Brain pericyte (primary cell): ENCODE measurements around the gene FAM25C.
"Not testable (repeated sequence)": the region's sequence is repeated elsewhere in the genome, so short reads cannot be mapped to it uniquely, and the experiment has no call there.

Experiments used
- DNase-seq: peaks from one replicate; pipeline ENCODE4 v3.0.0-alpha.2; 2012; ENCODE audit warnings: low read depth, low spot score

The FAM25C gene

DNA sequence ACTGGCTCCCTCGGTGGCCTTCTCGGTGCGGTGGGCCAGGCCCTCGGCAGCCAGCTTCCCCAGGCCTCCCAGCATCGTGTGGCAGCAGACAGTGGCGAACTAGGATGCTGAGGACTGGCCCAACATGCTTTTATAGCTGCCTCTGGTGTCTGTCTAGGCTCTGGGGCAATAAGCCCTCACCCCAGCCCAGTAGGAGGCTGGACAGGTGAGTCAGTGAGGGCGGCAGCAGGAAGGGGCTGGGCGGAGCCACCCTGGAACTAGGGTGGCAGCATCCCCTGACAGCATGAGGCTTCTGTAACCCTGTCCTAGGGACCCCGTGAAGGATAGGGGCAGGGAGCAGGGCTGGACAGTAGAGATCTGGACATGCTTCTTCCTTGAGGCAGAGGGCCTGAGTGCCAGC is at the start of gene FAM25C:
Gene FAM25C, minus strand, starts transcription at position 101 of the 400 bp plus-strand sequence. Its CDS starts 26 bp downstream, at position 75.
- not testable (repeated sequence) for DNase-seq

DNA sequence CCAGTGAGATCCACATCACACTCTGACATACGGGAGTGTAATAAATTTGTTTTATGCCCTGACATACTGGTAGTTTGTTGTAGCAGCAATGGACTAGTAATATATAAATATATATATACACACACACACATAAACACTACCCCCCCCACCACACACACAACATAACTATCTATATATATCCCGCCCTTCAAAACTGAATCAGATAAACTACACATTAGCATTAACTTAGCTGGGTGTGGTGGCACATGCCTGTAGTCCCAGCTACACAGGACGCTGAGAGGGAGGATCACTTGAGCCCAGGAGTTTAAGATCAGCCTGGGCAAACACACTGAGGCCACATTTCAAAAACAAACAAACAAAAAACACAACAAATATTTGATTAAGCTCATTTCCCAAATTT is 45.0 kb upstream of the FAM25C start:
- DNase-seq: not testable (repeated sequence)

DNA sequence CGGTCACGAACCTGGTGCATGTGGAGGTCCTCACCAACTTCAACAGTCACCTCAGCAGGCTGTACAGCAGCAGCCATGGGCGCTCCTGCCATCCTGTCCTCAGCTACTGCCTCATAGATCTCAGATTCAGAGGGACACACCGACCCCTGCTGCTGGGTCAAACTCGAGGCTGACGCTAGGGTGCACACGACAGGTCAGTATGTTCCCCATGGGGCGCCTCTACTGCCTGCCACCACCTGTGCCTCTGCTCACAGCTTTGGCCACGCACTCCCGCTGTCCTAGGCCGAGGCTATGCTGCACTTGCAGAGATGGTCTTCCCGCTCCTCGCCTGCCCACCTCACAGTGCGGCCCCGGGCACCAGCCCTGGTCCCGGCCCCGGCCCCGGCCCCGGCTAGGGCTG is 31.8 kb upstream of the FAM25C start:
- not testable (repeated sequence) for DNase-seq

DNA sequence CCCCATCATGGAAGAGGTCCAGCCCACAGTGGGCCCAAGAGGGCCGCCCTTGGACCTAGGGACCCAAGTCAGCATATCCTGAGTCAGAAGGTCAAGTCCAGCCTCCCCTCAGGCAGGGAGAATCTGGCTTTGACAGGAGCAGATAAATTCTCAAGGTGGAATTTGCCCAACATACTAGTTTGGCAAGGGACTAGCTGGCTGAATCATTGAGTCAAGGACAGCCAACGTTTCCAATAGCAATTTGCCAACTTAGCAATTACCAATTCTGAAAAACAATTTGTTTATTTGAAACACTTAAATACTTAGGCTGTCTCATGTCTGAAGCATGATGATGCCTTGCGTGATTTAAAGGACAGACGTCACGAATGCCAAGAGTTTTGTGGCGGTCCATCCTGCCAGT is 2.7 kb upstream of the FAM25C start:
- not testable (repeated sequence) for DNase-seq

DNA sequence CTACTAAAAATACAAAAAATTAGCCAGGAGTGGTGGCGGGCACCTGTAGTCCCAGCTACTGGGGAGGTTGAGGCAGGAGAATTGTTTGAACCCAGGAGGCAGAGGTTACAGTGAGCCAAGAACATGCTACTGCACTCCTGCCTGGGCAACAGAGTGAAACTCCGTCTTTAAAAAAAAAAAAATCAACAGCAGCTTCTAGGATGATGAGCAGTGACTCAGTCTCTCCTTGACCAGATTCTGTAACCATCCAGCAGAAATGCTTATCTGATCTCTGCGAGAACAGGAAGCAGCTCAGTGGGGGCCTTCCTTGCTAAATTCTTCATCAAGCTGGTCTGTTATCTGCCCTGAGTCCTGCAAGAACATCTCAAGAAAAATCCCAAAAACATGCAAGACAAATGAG is 5.5 kb downstream of the FAM25C start:
- DNase-seq: not testable (repeated sequence)

DNA sequence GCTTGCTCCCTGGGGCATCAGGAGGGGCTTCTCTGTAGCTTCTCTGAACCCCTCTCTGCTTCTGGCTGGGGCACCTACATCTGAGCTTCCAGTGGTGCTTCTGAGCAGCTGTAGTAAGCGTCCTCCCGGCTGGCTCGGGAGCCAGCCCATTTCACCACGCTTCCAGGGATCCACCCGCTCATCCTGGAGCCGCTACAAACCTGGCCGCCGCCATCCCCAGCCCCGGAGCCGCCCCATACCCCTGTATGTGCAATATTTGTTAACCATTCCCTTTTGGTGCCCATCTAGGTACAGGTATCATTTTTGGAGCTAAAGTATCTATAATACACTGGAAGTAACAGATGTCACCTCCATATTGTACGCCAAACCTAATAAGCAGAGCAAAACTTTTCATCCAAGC is 7.0 kb downstream of the FAM25C start:
- DNase-seq: not testable (repeated sequence)

DNA sequence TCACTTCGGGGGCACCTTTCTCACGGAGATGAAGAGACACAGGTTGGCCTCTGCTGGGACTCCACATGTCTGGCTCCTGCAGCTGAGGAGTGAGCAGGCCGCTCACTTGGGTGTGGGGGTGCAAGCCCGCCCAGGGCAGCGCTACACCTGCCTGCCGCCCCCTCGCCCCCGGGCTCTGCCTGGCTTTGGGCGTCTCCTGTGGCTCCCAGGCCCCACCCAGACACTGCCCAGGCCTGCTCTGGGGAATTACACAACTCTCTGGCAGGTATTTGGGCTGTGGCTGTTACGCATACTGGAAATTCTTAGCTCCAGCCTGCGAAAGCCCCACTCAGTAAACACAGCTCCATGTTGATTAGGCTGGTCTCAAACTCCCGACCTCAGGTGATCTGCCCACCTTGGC is 7.9 kb downstream of the FAM25C start:
- DNase-seq: not testable (repeated sequence)

DNA sequence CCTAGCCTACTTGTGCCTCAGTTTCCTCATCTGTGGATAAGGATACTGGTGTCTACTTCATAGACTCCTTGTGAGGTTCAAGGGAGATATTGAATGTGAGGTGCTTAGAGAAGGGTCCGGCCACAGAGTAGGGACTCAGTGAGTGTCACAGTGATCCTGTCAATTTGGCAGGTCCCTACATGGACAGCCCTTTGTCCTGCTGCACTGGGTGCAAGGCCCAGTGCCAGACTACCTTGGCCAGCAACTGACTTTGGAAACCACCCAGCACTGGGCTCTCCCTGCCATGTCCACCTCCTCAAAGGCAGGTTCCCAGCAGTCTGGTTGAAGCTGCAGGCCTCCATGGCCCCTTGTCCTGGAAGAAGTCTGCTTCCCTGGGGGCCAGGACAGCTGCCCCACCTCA is 9.5 kb downstream of the FAM25C start:
- DNase-seq: not testable (repeated sequence)

DNA sequence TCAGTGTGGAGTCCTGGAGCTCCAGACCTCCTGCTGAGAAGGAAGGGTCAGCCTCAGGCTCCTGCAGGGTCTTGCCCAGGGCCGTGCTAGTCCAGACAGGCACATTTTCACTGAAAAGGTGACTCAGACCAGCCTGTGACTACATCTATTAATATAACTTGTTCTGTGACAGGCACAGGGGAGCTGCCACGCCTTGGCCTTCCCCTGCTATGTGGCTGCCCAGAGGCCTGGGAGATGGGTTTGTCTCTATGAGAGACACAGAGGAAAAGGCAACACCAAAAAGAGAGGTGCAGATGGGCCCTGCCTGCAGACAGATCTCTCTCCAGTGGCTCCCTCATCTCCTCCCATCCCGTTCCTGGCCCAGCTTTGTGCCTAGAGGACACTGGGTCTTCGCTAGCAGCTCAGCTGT is 10.0 kb downstream of the FAM25C start:
- DNase-seq: not testable (repeated sequence)

DNA sequence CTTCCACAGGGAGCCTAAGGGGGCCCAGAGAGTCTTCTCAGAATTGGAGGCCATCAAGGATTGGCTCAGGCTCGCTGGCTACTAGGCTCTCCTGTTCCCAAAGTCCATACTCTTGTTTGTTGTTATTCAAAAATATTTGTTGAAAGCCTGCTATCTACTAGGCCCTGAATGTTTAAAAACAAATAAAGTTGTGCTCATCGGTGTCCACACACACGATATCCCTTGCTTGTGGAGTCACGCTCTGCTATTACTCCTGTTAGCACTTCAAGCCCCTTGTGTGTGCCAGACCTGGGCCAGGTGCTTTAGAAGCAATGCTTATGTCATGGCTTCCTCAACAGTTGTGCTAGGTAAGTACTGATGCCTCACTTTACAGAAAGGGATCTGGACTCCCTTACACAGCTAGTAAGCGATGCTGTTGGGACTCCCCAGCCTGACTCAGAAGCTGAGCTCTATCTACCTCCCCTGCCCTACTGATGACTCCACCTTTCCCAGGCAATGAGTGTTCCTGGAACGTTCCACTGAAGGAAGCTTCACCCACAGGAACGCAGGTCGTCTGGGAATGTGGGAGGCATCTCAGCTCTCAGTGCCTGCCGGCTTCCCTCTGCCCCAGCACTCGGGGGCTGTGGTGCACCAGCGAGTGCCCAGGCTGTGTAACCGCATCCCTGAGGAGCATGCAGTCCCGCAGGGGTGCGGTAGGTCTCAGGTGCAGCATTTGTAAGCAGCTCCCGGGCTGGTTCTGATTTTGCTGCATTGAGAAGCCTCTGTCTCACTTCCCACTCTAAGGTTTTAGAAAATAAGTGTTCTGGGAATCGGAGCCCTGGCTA is 10.7 kb downstream of the FAM25C start:
- not testable (repeated sequence) for DNase-seq

DNA sequence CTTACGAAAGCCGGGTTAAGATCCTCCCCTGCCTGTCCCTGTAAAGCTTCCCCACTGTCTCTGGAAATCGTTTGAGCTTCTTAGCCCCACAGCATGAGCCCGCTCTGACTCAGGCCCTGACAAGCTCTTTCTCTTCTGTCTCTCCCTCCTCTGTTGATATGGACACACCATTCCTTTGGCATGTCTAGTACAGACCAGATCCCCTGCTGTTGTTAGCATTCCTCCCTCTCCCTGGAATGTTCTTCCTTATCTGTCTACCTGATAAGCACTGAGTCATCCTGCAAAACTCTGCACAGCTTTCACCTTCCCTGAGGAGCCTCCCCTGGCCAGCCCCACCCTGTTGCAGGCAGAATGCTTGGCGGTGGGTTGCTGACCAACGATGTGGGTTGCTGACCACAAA is 11.6 kb downstream of the FAM25C start:
- DNase-seq: not testable (repeated sequence)

DNA sequence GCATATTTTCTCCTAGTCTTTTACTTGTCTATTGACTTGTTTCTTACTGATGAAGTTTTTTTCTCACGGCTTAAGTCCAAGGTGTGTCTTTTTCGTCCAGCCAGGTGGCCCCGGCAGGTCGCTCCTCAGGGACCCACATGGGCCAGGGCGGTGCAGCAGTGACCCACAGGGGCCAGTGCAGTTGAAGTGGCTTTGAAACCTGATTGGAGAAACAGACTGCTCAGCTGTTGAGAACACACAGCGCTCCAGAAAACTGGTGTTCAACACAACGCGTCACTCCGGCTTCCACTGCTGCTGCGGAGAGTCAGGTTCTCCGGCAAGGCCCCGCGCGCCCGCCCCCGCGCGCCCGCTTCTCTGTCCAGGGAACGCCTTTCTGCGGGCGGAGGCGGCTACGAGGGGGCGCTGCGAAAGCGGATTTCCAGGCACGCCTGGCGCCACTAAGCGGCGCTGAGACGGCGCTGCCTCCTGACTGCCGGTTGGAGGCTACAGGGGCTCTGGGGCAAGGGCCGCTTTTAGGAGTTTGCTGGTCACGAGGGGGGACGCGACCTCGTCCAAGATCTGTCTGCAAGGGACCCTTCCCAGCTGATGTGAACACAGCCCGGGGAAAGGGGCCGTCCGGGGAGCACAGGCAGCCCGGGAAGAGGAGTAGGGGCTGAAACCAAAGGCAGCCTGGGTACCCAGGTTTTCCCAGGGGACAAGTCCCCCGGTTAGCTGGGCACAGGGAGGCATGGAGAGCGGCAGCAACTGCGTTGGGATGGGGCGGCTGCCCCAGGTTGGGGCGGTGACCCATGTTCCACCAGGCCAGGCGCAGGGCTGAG is 13.0 kb downstream of the FAM25C start:
- DNase-seq: not testable (repeated sequence)

DNA sequence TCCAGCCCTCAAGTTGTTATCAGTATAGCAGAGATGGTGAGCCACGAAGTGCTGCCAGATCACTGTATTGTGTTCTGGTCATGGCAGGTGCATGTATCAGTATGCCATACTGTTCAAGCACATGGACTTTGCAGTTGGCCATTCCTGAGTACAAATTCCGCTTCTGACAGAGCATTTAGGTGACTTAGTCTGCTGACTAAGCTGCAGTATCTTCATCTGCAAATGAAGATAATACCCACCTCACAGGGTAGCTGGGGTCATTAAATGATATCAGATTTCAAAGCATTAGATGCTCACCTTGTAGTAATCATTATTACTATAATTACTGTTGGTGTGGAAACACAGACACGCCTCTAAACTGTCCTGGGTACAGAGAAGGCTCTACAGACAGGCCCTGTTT is 24.2 kb downstream of the FAM25C start:
- DNase-seq: not testable (repeated sequence)

DNA sequence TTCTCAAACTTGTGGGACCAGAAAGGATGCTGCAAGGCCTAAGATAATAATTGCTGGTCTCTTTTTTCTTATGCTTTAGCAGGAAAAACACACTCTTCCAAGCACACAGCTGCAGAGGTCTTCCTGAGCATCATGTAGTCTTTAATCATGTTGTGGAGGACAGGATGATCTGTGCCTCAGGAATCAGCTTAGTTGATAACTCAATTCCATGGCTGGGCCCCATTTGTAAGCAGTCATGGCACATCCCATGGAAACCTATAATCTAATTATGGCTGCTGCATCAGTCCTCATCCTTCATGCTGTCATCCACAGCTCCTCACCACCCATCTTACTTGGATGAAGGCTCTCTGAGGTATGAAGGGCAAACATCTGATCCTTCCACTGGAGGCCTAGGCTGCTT is 26.5 kb downstream of the FAM25C start:
- DNase-seq: not testable (repeated sequence)

DNA sequence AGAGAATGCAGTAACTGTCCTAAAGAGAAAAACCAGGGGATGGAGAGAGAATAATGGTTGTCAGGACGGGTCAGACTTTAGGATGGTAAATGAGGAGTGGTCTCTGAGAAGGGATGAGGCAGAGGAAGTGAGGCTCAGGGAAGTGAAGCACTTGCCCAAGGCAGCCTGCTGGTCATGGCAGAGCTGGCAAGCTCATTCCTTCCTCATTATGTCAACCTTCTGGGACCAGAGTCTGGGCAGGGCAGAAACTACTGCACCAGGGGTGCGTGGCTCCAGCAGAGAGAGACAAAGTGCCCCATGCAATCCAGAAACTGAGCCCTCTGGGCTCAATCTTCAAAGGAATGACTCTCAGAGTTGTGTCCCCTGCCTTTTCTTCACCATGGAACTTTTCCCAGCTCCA is 27.5 kb downstream of the FAM25C start:
- DNase-seq: not testable (repeated sequence)

DNA sequence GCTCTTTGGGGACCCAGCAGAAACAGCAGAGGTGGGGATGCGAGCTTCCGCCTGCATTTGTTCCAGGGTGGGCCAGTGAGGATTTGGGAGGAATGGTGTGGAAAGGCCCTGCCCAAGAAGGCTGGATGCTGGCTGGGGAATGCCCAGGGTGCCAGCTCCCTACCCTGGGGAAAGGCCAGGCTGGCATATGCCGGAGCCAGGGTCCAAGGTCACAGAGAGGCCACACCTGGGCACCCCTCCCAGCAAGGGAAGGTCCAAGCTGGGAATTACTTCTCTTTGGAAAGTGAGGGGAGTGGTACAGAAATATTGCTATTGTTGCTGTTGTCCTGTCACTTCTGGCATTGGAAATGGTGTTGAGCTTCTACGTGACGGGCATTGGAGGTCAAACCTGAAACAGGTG is 28.0 kb downstream of the FAM25C start:
- not testable (repeated sequence) for DNase-seq

DNA sequence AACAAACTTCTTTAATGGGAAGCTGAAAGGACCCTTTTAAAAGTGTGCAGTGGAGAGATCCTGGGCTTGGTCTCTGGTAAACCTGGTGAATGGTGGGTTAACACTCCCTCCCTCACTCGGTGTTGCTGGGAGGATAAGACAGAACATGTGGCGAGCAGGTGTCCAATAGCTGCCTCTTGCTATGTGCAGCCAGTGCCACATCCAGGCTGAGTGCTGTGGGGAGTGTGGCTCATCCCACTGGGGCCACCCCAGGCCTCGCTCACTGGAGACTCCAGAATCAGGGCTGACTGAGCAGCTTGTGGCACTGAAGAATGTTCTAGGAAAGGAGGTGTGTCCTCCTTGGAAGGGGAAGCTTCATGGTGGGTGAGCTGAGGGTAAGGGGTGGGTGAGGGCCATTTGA is 29.5 kb downstream of the FAM25C start:
- DNase-seq: not testable (repeated sequence)

DNA sequence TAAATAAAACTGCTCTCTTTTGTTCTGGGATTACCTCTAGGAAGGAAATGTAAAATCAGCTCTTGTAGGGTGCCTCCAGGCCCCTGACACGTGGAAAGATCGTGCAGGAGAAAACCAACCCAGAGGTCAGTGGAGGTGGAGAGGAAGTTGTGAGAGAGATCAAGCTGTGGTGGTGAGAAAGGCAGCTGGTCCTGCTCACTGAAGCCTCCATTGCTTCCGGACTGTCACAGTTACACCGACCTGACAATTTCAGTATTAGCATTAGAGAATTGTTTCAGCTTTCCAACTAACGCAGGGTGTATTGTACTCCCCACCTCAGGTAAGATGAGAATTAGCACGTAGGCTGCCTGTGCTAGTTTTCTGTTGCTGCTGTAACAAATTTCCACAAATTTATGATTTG is 30.6 kb downstream of the FAM25C start:
- not testable (repeated sequence) for DNase-seq

DNA sequence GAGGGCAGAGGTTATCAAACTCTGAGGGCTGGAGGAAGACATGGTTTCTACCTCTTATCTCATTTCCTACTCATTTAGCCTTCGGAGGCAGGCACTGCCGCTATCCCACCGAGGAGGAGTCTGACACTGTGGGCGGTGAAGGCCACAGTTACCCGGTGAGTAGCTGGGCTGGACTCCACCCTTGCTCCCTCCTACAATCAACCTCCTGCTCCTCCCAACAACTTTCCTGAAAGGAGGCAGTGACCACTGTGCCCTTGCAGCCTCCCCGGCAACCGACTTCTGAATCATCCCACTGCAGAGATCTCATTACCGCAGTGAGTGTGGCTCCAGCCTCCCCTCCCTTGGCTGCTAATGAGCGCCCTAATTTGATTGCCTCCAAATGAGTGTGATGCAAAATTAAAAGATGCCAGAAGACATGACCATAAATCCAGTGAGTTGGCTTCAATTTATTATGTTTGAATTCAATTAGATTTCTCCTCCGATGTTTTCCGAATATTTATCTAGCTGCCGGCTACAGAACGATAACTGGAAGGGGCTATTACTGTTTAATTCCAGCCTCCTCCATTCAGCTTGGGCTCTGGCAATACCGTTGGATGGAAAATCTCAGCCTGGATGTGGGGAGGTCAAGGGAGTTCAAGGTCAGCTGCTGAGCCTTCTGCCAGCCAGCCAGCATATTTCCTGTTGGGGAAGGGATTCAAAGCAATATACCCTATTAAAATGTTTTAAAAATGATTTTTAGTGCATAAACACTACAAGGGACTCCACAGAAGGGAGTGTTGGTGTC is 35.1 kb downstream of the FAM25C start:
- not testable (repeated sequence) for DNase-seq

DNA sequence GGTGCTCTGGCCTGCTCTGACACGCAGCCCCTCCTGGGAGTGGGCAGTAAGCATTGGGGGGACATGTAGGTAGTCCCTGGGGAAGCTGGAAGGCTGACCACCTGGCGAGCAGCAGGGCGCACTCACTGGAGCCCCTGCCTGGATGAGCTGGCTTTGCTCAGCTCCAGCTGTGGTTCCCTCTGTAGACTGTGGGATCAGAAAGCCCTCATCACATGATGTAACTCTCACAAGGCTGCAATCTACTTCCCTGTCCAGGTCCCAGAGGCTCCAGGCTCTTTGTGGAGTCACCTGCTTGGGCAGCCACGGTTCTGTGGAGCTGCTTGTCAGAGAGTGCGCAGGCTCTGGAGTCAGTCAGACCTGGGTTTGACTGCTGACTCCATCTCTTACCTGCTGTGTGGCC is 36.8 kb downstream of the FAM25C start:
- DNase-seq: not testable (repeated sequence)

DNA sequence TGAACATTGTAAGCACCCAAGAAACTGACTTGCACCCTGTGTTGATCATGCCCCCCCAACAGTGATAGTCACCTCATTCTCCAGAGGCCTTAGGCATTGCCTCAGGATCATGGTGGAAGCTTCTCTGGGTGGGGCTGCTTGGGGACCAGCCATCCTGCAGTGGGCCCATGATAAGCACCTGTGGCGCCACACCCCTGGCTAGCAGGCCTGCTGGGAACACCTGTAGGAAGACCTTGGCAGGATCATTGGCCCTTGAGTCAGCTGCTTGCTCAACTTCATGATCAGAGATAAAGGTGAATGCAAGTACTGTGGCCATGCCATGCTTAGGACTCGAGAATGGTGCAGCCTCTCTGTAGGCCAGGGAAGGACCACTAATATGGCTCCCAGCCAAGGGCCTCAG is 38.9 kb downstream of the FAM25C start:
- DNase-seq: not testable (repeated sequence)

DNA sequence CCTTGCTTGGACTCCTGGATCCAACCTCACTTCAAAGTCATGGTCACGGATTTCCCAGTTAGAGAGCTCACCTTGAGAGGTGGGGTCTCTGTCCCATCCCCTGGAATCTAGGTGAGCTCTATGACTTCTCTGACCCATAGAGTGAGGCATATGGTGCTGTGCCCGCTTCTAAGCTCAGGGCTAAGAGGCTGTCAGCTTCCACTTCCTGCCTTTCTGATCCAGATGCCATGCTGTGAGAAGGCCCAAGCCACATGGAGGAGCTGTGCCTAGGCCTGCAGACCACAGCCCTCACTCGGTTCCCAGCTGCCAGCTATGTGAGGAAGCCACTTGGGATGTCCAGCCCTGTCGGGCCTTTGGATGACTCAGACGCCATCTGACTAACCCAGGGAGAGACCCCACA is 39.9 kb downstream of the FAM25C start:
- not testable (repeated sequence) for DNase-seq
